ENCODE measurements around the gene SPATA19. TPM values are rescaled to one million over a fixed set of nuclear protein-coding genes. Genes with fewer than 3 reads are reported as not detected.

Gene SPATA19
- total RNA-seq, 1 experiment from 2014 or later = not detected

- no peak overlapping the region for H3K27ac ChIP-seq (ENCODE audit: low read depth, low read length, poor library complexity, severe bottlenecking)
- TF ChIP-seq EZH2 (IDR thresholded peaks at IDR 0.05; ENCODE audit: borderline replicate concordance, low read depth, low read length, poor library complexity, severe bottlenecking) (no peak), CTCF (conservative IDR thresholded peaks at IDR 0.05; ENCODE audit: low read depth, low read length) (no peak)
- CTCF ChIA-PET = no interaction called here
- H3K4me3 ChIP-seq (ENCODE audit: low read depth, low read length, poor library complexity, severe bottlenecking) = no peak overlapping the region
- no peaks in the 10 kb centered on the region for H3K9me3 ChIP-seq (ENCODE audit: low read depth, low read length, poor library complexity, severe bottlenecking)
- POLR2A ChIA-PET (ENCODE audit: low non-redundant PET) = no interaction called here
- intact Hi-C loops (cut with micrococcal nuclease; ENCODE audit: unreplicated experiment) = no loop called here
- DNase-seq (ENCODE audit: low spot score) = no peak
- BruUV-seq (replicated peaks) = no TSS peak
- H3K4me1 ChIP-seq (ENCODE audit: insufficient read depth, low read length, poor library complexity, severe bottlenecking) = no peaks in the 10 kb centered on the region
- H3K27me3 ChIP-seq (replicated peaks; ENCODE audit: insufficient read depth, low read depth, low read length, poor library complexity) = peaks cover under 1% of the 10 kb centered on the region
- H3K36me3 ChIP-seq (ENCODE audit: insufficient read depth, low read length, poor library complexity, severe bottlenecking) = no peaks in the 10 kb centered on the region
Measured at GRCh38 chr11:133819114-133819513, 26.2 kb downstream of the SPATA19 start.

GRCh38 chr11:133818302-133818701 is 27.0 kb downstream of the SPATA19 start:
- ChIA-PET POLR2A (ENCODE audit: low non-redundant PET) (no interaction called here), CTCF (no interaction called here)
- Histone ChIP-seq H3K9me3 (ENCODE audit: low read depth, low read length, poor library complexity, severe bottlenecking) (no peaks in the 10 kb centered on the region), H3K4me3 (ENCODE audit: low read depth, low read length, poor library complexity, severe bottlenecking) (no peak overlapping the region), H3K36me3 (ENCODE audit: insufficient read depth, low read length, poor library complexity, severe bottlenecking) (no peaks in the 10 kb centered on the region), H3K27ac (ENCODE audit: low read depth, low read length, poor library complexity, severe bottlenecking) (no peak overlapping the region), H3K27me3 (replicated peaks; ENCODE audit: insufficient read depth, low read depth, low read length, poor library complexity) (peaks cover 5% of the 10 kb centered on the region), H3K4me1 (ENCODE audit: insufficient read depth, low read length, poor library complexity, severe bottlenecking) (no peaks in the 10 kb centered on the region)
- BruUV-seq (replicated peaks) = no TSS peak
- DNase-seq (ENCODE audit: low spot score) = no peak
- TF ChIP-seq EZH2 (IDR thresholded peaks at IDR 0.05; ENCODE audit: borderline replicate concordance, low read depth, low read length, poor library complexity, severe bottlenecking) (no peak), CTCF (conservative IDR thresholded peaks at IDR 0.05; ENCODE audit: low read depth, low read length) (no peak)
- intact Hi-C loops (cut with micrococcal nuclease; ENCODE audit: unreplicated experiment) = no loop called here

GRCh38 chr11:133817449-133817848 is 27.9 kb downstream of the SPATA19 start:
- POLR2A ChIA-PET (ENCODE audit: low non-redundant PET) = no interaction called here
- no peak for TF ChIP-seq CTCF (conservative IDR thresholded peaks at IDR 0.05; ENCODE audit: low read depth, low read length)
- no peak for TF ChIP-seq EZH2 (IDR thresholded peaks at IDR 0.05; ENCODE audit: borderline replicate concordance, low read depth, low read length, poor library complexity, severe bottlenecking)
- Histone ChIP-seq H3K9me3 (ENCODE audit: low read depth, low read length, poor library complexity, severe bottlenecking) (no peaks in the 10 kb centered on the region), H3K27ac (ENCODE audit: low read depth, low read length, poor library complexity, severe bottlenecking) (no peak overlapping the region), H3K27me3 (replicated peaks; ENCODE audit: insufficient read depth, low read depth, low read length, poor library complexity) (peaks cover 5% of the 10 kb centered on the region), H3K4me1 (ENCODE audit: insufficient read depth, low read length, poor library complexity, severe bottlenecking) (no peaks in the 10 kb centered on the region), H3K36me3 (ENCODE audit: insufficient read depth, low read length, poor library complexity, severe bottlenecking) (no peaks in the 10 kb centered on the region), H3K4me3 (ENCODE audit: low read depth, low read length, poor library complexity, severe bottlenecking) (no peak overlapping the region)
- intact Hi-C loops (cut with micrococcal nuclease; ENCODE audit: unreplicated experiment) = no loop called here
- CTCF ChIA-PET = no interaction called here
- no peak for DNase-seq (ENCODE audit: low spot score)
- BruUV-seq (replicated peaks) = no TSS peak

Measured in A673 (cell line).